Urinary bladder (tissue), 4 donors: ENCODE data around the gene C14orf93. TPM values are rescaled to one million over a fixed set of nuclear protein-coding genes. Genes with fewer than 3 reads are reported as not detected.
"Not testable (repeated sequence)": the region's sequence is repeated elsewhere in the genome, so short reads cannot be mapped to it uniquely, and the experiment has no call there.

Source experiments
- DNase-seq: peaks from one replicate; pipeline ENCODE4 v3.0.0-alpha.2; 2015; ENCODE audit errors: extremely low spot score
- H3K27ac ChIP-seq: one replicate; pipeline ENCODE4 v1.5.1; 2013; ENCODE audit warnings: low read depth, mild to moderate bottlenecking, moderate library complexity
- H3K36me3 ChIP-seq: one replicate; pipeline ENCODE4 v1.6.1; 2013; ENCODE audit warnings: mild to moderate bottlenecking, moderate library complexity; ENCODE audit not compliant: insufficient read depth
- H3K4me1 ChIP-seq: one replicate; pipeline ENCODE4 v1.6.1; 2013; ENCODE audit warnings: mild to moderate bottlenecking, moderate library complexity; ENCODE audit not compliant: insufficient read depth
- H3K4me3 ChIP-seq: one replicate; pipeline ENCODE4 v1.5.1; 2013; ENCODE audit warnings: low read depth, low read length
- WGBS: extraction: QIAGEN DNeasy Blood & Tissue Kit; methylation state at CpG from one replicate; pipeline ENCODE4 v1.1.7; 2013; 5-methylcytosine and 5-hydroxymethylcytosine counted together
- polyA plus RNA-seq: library from polyadenylated mRNA; stranded (reverse); fragments of 200-250 nt; gene quantifications from one replicate; pipeline ENCODE4 v1.2.3, GENCODE V29; 2013
- total RNA-seq: library from RNA; depleted of rRNA; stranded (reverse); fragments of >200 nt; gene quantifications from one replicate; pipeline ENCODE4 v1.2.3, GENCODE V29; 2014
- donor health status: healthy with polysubstance abuse.
- donor health status: healthy.

C14orf93 gene
- total and polyA plus RNA-seq, 2 donors, result 10.4 to 14.5 TPM

- H3K27ac ChIP-seq, result no peak overlapping the region
- no peaks in the 10 kb centered on the region for H3K36me3 ChIP-seq
- DNase-seq, result no peak
- no peaks in the 10 kb centered on the region for H3K4me1 ChIP-seq
- 91% methylated on average over 7 of the region's 7 CpGs for WGBS
- H3K4me3 ChIP-seq, result no peak overlapping the region
Measured at GRCh38 chr14:23020143-23021128, 10.5 kb upstream of the C14orf93 start.

- Histone ChIP-seq H3K36me3 (no peaks in the 10 kb centered on the region), H3K27ac (no peak overlapping the region), H3K4me3 (no peak overlapping the region), H3K4me1 (no peaks in the 10 kb centered on the region)
- no peak for DNase-seq
Measured at GRCh38 chr14:23018107-23018506, 8.2 kb upstream of the C14orf93 start.

- Histone ChIP-seq H3K36me3 (no peaks in the 10 kb centered on the region), H3K27ac (no peak overlapping the region), H3K4me1 (no peaks in the 10 kb centered on the region), H3K4me3 (no peak overlapping the region)
- 86% methylated on average over 5 of the region's 5 CpGs for WGBS
- DNase-seq, result no peak
Measured at GRCh38 chr14:23017091-23017490, 7.1 kb upstream of the C14orf93 start.

DNA sequence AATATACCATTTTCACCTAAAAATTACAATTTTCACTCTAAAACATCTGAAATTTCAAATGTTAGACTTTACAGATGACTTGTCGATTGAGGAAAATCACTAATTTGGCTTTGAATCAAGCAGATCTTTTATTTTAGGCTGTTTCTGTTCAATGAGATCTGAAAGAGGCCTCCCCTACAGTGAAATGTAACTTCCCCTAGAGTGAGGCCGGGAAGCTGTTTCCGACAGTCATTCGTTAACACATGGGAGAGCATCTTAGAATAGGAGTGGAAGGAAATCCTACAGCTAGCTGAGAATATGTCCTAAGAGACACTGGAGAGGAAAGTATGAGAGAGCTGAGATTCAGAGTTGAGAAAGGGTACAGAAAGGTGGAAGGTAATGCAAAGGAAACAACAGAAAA, 5.7 kb upstream of the C14orf93 start:
- Histone ChIP-seq H3K4me1 (no peaks in the 10 kb centered on the region), H3K36me3 (no peaks in the 10 kb centered on the region), H3K27ac (no peak overlapping the region), H3K4me3 (no peak overlapping the region)
- no peak for DNase-seq
- WGBS, result 74% methylated on average over 4 of the region's 4 CpGs

DNA sequence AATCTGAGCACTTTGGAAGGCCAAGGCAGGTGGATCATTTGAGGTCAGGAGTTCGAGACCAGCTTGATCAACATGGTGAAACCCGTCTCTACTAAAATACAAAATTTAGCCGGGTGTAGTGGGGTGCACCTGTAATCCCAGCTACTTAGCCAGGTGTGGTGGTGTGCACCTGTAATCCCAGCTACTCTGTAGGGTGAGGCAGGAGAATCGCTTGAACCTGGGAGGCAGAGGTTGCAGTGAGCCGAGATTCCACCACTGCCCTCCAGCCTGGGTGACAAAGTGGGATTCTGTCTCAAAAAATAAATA, 3.8 kb upstream of the C14orf93 start:
- not testable (repeated sequence) for H3K4me3 ChIP-seq, H3K4me1 ChIP-seq, H3K27ac ChIP-seq, H3K36me3 ChIP-seq, DNase-seq
- 87% methylated on average over 5 of the region's 5 CpGs for WGBS

DNA sequence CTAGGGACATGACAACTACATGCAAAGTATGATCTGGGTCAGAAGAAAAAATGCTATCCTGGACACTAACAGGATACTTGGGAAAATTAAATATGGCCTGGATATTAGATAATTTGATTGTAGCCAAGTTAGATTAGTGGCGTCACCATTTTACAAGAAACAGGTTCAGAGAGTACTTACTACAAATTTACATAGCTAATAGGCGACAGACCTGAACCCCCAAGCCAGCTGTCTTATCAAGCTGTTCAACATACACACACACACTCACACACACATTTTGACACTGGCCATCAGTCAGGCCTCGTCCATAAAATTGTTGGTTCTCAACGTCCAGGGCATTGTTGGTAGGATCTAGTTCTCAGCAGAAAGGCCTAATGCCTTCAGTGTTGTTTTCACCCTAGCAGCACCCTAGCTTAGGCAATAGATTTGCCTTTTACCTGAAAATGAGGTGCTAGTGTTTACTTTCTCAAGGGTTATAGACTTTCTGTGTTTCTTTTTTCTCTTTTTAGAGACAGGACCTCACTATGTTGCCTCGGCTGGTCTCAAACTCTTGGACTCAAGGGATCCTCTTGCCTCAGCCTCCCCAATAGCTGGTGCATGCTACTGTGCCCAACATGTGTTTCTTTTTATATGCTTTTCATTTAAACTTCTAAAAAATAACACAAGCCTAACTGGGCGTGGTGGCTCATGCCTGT, 3.3 kb upstream of the C14orf93 start:
- no peaks in the 10 kb centered on the region for H3K36me3 ChIP-seq
- H3K4me1 ChIP-seq, result no peaks in the 10 kb centered on the region
- no peak overlapping the region for H3K27ac ChIP-seq
- WGBS, result 74% methylated on average over 6 of the region's 6 CpGs
- no peak for DNase-seq
- no peak overlapping the region for H3K4me3 ChIP-seq

DNA sequence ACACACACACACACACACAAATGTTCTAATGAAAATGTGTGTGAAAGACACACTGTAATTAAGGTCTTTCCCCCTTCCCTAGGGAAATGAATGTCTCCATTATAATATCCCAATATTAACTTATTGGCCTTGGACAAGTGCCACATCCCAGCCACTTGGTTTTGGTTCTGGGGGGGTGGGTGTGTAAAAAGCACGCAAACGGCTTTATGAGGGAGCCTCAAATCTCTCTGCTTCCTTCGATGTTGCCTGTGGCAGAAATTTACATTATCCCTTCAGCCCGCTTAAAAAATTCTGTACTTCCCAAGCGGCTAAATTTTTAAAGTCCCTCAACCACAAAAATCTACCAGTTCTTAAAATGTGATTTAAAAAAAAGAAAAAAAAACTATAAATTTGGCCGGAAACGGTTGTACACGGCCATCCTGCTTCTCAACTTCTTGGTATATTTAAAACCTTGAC, 432 bp downstream of the C14orf93 start:
- WGBS, result 11% methylated on average over 8 of the region's 8 CpGs
- H3K36me3 ChIP-seq, result no peaks in the 10 kb centered on the region
- peak overlapping the region; percentile 50 for H3K4me3 ChIP-seq
- no peak for DNase-seq
- H3K4me1 ChIP-seq, result no peaks in the 10 kb centered on the region
- no peak overlapping the region for H3K27ac ChIP-seq

DNA sequence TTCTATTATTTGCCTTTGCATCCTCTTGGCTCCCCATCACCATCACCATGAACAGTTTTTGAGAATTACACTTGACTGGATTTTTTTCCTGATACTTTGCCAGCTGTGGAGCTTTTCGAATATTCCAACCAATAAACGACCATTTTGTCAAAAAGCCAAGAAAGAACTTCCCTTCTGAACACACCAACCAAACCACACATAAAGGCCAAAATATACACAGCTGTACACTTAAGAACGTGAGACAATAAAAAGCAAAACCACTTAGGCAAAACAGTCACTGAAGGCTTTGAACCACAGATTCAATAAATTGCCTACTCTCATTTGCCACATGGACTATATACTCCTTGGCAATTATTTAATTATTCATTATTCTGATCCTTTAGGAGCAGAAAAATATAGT, 1.1 kb downstream of the C14orf93 start:
- no peak overlapping the region for H3K27ac ChIP-seq
- H3K4me3 ChIP-seq, result no peak overlapping the region

GRCh38 chr14:23006544-23007419, 3.2 kb downstream of the C14orf93 start:
- WGBS, result under 1% methylated on average over 62 of the region's 62 CpGs

More for the DNA sequence above, 1.1 kb downstream of the C14orf93 start:
- H3K36me3 ChIP-seq, result no peaks in the 10 kb centered on the region
- 32% methylated on average over 3 of the region's 3 CpGs for WGBS
- H3K4me1 ChIP-seq, result no peaks in the 10 kb centered on the region
- no peak for DNase-seq

GRCh38 chr14:23006188-23006534, 3.8 kb downstream of the C14orf93 start:
- no peak for DNase-seq
- H3K4me3 ChIP-seq, result peak overlapping the region; percentile 65
- 44% methylated on average over 5 of the region's 5 CpGs for WGBS
- H3K27ac ChIP-seq, result peak overlapping the region; percentile 91
- H3K4me1 ChIP-seq, result no peaks in the 10 kb centered on the region
- H3K36me3 ChIP-seq, result no peaks in the 10 kb centered on the region

More at GRCh38 chr14:23006544-23007419, 3.2 kb downstream of the C14orf93 start:
- no peaks in the 10 kb centered on the region for H3K36me3 ChIP-seq
- no peaks in the 10 kb centered on the region for H3K4me1 ChIP-seq
- peak overlapping the region; percentile 65 for H3K4me3 ChIP-seq
- peak overlapping the region; percentile 91 for H3K27ac ChIP-seq
- DNase-seq, result peak; percentile 97

- no peak overlapping the region for H3K4me3 ChIP-seq
Measured at GRCh38 chr14:23005451-23006187, 4.3 kb downstream of the C14orf93 start.

GRCh38 chr14:23004274-23004673, 5.7 kb downstream of the C14orf93 start:
- WGBS, result 96% methylated on average over 4 of the region's 4 CpGs
- H3K4me1 ChIP-seq, H3K4me3 ChIP-seq, H3K27ac ChIP-seq, DNase-seq, H3K36me3 ChIP-seq: not testable (repeated sequence)

More at GRCh38 chr14:23005451-23006187, 4.3 kb downstream of the C14orf93 start:
- no peaks in the 10 kb centered on the region for H3K36me3 ChIP-seq
- no peak overlapping the region for H3K27ac ChIP-seq
- 74% methylated on average over 3 of the region's 3 CpGs for WGBS
- no peak for DNase-seq
- H3K4me1 ChIP-seq, result no peaks in the 10 kb centered on the region

DNA sequence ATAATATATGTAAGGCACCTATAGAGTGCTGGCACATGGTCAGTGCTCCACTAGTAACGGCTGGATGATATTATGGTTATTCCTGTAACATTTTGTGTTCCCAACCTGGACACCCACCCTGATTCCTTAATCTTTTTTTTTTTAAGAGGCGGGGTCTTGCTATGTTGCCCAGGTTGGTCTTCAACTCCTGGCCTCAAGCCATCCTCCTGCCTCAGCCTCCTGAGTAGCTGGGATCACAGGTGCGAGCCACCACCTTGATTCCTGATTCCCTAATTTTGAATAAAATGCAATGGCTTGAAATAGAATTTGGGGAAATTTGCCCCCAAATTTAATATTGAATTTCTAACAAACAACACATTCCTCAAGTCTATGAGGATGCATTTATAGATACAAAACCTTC, 7.4 kb downstream of the C14orf93 start:
- no peaks in the 10 kb centered on the region for H3K4me1 ChIP-seq
- peaks cover 2% of the 10 kb centered on the region for H3K36me3 ChIP-seq
- DNase-seq, result no peak
- H3K4me3 ChIP-seq, result no peak overlapping the region
- WGBS, result 96% methylated on average over 3 of the region's 3 CpGs
- H3K27ac ChIP-seq, result no peak overlapping the region
